HS-5 (cell line): ENCODE measurements around the gene TYMP.

Experiments used
- DNase-seq: peaks from one replicate; pipeline ENCODE4 v3.0.0-alpha.2; 2012; ENCODE audit warnings: low read depth

TYMP gene

GRCh38 chr22:50505276-50505775 lies 24.5 kb downstream of the TYMP start:
- no peak for DNase-seq

- no peak for DNase-seq
These were observed 25.2 kb downstream of the TYMP start for GRCh38 chr22:50504369-50505211.

GRCh38 chr22:50503475-50504145 lies 26.2 kb downstream of the TYMP start:
- DNase-seq, result no peak

GRCh38 chr22:50502628-50503474 lies 27.0 kb downstream of the TYMP start:
- no peak for DNase-seq

- DNase-seq, result no peak
These were observed 27.7 kb downstream of the TYMP start for GRCh38 chr22:50502096-50502495.

GRCh38 chr22:50500452-50500851 lies 29.4 kb downstream of the TYMP start:
- DNase-seq, result no peak

GRCh38 chr22:50498322-50498890 lies 31.4 kb downstream of the TYMP start:
- no peak for DNase-seq

- no peak for DNase-seq
These were observed 32.7 kb downstream of the TYMP start for GRCh38 chr22:50497093-50497492.

- DNase-seq, result no peak
These were observed 39.1 kb downstream of the TYMP start for GRCh38 chr22:50490531-50491308.

- DNase-seq, result no peak
These were observed 40.2 kb downstream of the TYMP start for GRCh38 chr22:50489363-50490243.

GRCh38 chr22:50488886-50489285 lies 40.9 kb downstream of the TYMP start:
- no peak for DNase-seq

- no peak for DNase-seq
These were observed 41.7 kb downstream of the TYMP start for GRCh38 chr22:50488006-50488677.

- DNase-seq, result no peak
These were observed 42.4 kb downstream of the TYMP start for GRCh38 chr22:50487290-50488005.

- DNase-seq, result no peak
These were observed 43.1 kb downstream of the TYMP start, which contains the start of gene MIOX for GRCh38 chr22:50486561-50487289. Gene MIOX (plus strand): TSS chr22:50486859. CDS start chr22:50486898, 39 bp downstream.

- no peak for DNase-seq
These were observed 44.3 kb downstream of the TYMP start for GRCh38 chr22:50485221-50486131.

GRCh38 chr22:50483977-50484853 lies 45.6 kb downstream of the TYMP start:
- DNase-seq, result no peak
